HL-60 (cell line): ENCODE measurements around the gene GLT1D1.

ENCODE experiments used
- GABPA ChIP-seq: IDR thresholded peaks from 2 replicates; pipeline ENCODE4 v1.6.1; 2012; ENCODE audit warnings: low read depth
- POLR2AphosphoS5 ChIP-seq: IDR thresholded peaks from 2 replicates; pipeline ENCODE4 v1.6.1; 2012; ENCODE audit warnings: low read depth
- SPI1 ChIP-seq: IDR thresholded peaks from 2 replicates; pipeline ENCODE4 v1.6.1; 2012; ENCODE audit warnings: low read depth, mild to moderate bottlenecking, borderline replicate concordance
- TF ChIP-seq, protein P1 (sequence below): IDR thresholded peaks from one replicate; pipeline ENCODE4 v1.5.1; 2011; ENCODE audit warnings: low read length, control low read depth, inconsistent platforms; ENCODE audit not compliant: insufficient read depth

- TF ChIP-seq POLR2AphosphoS5 (no peak), SPI1 (no peak), GABPA (no peak)
- TF ChIP-seq, protein P1, sequence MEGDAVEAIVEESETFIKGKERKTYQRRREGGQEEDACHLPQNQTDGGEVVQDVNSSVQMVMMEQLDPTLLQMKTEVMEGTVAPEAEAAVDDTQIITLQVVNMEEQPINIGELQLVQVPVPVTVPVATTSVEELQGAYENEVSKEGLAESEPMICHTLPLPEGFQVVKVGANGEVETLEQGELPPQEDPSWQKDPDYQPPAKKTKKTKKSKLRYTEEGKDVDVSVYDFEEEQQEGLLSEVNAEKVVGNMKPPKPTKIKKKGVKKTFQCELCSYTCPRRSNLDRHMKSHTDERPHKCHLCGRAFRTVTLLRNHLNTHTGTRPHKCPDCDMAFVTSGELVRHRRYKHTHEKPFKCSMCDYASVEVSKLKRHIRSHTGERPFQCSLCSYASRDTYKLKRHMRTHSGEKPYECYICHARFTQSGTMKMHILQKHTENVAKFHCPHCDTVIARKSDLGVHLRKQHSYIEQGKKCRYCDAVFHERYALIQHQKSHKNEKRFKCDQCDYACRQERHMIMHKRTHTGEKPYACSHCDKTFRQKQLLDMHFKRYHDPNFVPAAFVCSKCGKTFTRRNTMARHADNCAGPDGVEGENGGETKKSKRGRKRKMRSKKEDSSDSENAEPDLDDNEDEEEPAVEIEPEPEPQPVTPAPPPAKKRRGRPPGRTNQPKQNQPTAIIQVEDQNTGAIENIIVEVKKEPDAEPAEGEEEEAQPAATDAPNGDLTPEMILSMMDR = no peak
Observed at GRCh38 chr12:128959901-128960300, 106.6 kb downstream of the GLT1D1 start.
